SU-DHL-6 (cell line): ENCODE measurements around the gene MYO9A.

Experiments
- EZH2phosphoT487 ChIP-seq: fragments of 200-600 bp; sonication (generic), shearing (Covaris generic); conservative IDR thresholded peaks from 2 replicates; pipeline ENCODE4 v1.6.1; 2018; ENCODE audit warnings: mild to moderate bottlenecking, antibody characterized with exemption, low read length, moderate library complexity, mixed read lengths
- TF ChIP-seq, protein P1 (sequence below): fragments of 200-600 bp; sonication (generic); IDR thresholded peaks from one replicate; pipeline ENCODE4 v1.5.1; 2017; ENCODE audit warnings: antibody characterized with exemption, mild to moderate bottlenecking, low read length, moderate library complexity; ENCODE audit not compliant: insufficient read depth, poor library complexity, severe bottlenecking

DNA sequence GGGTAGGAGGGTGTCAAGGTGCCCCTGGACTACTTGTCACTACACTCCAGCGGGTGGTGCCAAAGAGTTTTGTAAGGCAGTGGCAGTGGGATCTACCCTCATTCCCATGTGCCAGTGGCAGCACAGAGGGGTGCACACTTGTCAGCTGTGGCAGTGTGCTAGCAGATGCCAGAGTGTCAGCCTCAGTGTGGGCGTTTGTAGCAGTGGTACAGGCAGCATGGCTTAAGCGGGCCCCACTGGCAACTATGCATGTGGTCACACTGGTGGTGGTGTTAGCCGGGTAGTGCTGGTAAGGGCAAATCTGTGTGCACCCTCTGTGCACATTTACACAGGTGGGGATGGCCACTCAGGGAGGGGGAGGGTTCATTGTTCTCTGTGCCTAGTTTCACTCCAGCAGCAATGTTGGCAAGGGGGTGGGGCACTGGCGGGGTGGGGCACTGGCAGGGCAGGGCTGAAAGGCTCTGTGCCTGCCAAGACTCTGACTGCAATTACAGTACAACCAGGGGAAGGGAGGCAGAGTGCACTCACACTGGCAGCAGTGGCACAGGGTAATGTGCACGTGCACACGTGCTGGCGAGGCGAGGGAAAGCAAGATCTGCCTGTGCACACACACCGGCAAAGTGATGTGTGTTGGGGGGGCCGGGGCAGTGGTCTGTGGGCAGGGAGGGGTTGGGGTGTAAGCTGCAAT lies 31.8 kb downstream of the MYO9A start:
- TF ChIP-seq, protein P1, sequence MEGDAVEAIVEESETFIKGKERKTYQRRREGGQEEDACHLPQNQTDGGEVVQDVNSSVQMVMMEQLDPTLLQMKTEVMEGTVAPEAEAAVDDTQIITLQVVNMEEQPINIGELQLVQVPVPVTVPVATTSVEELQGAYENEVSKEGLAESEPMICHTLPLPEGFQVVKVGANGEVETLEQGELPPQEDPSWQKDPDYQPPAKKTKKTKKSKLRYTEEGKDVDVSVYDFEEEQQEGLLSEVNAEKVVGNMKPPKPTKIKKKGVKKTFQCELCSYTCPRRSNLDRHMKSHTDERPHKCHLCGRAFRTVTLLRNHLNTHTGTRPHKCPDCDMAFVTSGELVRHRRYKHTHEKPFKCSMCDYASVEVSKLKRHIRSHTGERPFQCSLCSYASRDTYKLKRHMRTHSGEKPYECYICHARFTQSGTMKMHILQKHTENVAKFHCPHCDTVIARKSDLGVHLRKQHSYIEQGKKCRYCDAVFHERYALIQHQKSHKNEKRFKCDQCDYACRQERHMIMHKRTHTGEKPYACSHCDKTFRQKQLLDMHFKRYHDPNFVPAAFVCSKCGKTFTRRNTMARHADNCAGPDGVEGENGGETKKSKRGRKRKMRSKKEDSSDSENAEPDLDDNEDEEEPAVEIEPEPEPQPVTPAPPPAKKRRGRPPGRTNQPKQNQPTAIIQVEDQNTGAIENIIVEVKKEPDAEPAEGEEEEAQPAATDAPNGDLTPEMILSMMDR: no peak
- no peak for TF ChIP-seq EZH2phosphoT487
